GM18498 (cell line): Measurements from ENCODE around the gene USP8.
A peak's percentile ranks its signal among the peaks of the same experiment; 100 is the strongest.
"Not testable (repeated sequence)": the region's sequence is repeated elsewhere in the genome, so short reads cannot be mapped to it uniquely, and the experiment has no call there.

ENCODE experiments used
- ATAC-seq: cut with Tn5 transposase; IDR thresholded peaks from one replicate; pipeline ENCODE4 v1.9.1; 2021; ENCODE audit warnings: mild to moderate bottlenecking, moderate library complexity; ENCODE audit not compliant: unreplicated experiment

USP8 gene

DNA sequence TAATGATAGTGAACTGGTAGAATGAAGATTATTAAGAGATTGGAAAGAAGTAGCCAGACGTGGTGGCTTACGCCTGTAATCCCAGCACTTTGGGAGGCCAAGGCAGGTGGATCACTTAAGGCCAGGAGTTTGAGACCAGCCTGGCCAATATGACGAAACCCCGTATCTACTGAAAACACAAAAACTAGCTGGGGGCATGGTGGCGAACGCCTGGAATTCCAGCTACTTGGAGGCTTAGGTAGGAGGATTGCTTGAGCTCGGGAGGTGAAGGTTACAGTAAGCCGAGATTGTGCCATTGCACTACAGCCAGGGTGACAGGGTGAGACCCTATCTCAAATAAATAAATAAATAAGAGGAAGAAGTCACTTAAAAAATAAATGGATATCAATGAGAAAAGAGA is 14.0 kb downstream of the USP8 start:
- ATAC-seq, result no peak

DNA sequence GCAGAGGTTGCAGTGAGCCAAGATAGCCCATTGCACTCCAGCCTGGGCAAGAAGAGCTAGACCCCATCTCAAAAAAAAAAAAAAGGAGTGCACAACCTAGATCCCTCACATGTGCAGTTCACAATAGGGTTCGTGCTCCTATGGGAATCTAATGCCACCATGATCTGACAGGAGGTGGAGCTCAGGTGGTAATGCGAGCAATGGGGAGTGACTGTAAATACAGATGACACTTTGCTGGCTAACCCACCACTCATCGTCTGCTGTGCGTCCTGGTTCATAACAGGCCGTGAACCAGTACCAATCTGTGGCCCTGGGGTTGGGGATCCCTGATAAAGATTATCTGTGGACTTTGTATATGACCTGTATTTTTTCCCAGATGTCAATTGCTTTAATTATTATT is 16.7 kb downstream of the USP8 start:
- no peak for ATAC-seq

DNA sequence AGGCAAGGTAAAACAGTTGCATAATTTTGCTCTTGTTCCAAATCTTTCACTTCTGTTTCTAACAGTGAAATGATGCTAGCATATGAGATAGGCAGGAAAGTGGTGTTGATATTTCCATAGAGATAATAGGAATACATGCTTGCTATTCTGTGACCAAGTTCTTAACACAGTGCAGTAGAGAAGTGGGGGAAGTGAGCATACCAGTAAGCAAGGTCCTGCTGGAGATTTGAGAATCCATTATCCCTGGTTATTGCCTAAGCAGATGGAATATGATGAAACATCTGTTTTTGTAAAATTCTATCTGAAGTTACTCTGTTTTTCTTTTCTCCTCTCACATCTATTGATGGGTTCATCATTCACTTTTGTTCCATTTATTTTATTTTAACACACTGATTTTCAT is 28.7 kb downstream of the USP8 start:
- ATAC-seq, result no peak

DNA sequence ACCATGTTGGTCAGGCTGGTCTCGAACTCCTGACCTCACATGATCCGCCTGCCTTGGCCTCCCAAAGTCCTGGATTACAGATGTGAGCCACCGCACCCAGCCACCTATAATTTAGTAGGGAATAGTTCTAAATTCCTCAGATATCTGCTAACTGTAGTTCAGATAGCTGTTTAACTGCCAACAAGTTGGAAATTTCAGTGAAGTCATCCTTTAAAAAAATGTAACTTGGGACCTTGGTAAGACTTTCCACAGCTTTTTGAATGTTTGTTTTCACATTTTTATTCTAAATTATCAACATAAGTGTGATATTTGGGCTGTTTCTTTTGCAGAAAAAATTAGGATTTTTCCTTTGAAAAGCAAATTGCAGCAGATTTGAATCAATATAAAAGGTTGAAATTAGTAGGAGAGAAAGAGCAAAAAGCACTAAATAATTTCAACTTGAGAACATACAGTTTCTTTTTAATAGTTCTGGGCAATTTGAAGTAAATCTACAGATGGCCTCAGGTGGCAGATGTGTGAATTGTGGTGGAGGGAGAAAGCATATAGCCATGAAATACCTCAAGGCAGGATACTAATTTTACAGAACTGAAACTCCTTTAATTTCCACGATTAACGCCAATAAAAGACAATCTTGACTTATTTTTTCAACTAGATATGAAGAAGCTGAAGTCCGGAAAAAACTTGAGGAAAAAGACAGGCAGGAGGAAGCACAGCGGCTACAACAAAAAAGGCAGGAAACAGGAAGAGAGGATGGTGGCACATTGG is 34.3 kb downstream of the USP8 start:
- no peak for ATAC-seq

DNA sequence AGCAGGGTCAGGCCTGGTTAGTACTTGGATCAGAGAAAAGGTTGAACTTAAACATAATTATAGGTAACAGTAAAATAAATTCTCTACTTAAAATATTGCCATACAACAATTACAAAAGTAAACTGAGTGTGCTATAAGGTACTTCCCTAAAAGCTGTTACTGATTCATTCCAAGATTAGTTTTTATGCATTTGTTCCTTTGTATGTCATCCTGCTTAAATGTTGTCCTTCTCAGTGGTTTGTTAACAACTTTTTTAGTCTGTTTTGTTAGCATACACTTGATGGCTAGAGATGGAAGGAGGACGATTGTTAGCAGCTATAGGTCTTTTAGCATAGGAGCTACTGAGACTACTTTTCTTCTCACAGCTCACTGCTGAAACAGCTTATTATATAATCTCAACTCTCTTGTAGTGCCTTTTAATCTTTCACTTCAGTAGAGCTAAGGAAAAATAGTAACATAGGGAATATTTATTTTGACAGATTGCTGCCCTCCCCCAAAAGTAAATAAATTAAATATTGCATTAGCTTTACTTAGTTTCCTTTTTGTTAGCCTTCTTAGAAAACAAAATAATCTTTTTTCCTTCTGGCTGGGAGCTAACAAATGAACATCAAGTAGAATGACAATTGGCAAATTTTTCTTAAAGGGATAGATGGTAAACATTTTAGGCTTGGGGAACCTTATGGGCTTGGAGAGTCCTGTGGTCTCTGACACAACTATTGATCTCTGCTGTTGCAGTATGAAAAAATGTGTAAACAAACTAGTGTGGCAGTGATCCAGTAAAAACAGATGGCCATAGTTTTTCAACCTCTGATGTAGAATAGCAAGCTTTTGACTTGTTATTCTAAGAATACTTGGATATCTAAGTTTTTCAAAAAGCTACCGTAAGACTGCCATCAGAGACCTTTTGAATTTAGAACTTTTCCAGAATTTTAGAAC is 39.5 kb downstream of the USP8 start:
- ATAC-seq, result no peak

DNA sequence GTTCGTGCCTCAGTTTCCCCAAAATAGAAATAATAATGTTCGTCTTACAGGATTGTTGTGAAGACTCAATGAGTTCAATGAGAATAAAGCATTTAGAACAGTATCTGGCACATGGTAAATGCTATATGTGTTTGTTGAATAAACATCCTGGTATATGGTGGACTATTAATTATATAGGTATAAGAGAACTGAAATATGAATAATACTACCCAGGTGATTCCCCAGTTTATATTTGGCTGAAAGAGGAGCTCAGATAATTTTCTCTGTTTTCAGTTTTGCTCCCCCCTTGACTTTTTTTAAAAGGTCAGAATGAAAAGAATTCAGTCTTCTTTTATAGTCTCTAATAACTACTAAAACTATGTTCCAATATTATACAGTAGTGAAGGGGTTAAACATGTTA is 46.9 kb downstream of the USP8 start:
- no peak for ATAC-seq

DNA sequence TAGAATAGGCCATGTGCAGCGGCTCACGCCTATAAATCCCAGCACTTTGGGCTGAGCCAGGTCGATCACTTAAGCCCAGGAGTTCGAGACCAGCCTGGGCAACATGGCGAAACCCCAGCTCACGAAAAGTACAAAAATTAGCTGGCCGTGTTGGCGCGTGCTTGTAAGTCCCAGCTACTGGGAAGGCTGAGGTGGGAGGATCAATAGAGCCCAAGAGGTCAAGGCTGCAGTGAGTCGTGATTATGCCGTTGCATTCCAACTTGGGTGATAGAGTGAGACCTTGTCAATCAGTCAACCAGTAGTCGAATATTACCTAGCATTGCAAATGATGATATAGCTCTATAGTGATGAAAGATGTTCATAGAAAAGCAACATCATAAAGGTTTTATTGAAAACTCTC is 51.9 kb downstream of the USP8 start:
- no peak for ATAC-seq

DNA sequence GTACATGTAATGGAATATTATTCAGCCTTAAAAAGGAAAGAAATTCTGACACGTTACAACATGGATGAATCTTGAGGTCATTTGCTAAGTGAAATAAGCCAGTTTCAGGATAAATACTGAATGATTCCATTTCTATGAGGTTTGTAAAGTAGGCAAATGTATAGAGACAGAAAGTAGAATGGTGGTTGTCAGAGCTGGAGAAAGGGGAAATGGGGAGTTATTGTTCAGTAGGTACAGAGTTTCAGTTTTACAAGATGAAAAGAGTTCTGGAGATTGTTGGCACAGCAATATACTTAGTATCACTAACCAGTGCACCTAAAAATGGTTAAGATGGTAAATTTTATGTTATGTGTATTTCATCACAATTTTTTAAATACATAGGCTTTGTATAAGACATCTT is 60.6 kb downstream of the USP8 start:
- peak; percentile 75 for ATAC-seq

DNA sequence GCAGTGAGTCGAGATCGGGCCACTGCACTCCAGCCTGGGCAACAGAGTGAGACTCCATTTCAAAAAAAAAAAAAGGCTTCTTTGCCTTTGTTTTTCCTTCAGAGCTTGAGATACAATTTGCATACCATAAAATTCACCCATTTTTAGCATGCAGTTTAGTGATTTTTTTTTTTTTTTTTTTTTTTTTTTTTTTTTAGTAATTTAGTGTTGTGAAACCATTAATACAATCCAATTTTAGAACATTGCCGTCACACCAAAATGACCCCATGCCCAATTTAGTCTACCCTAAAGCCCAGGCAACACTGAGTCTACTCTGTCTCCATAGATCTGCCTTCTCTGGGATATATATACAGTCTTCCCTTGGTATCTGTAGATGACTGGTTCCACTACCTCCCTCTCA is 61.2 kb downstream of the USP8 start:
- ATAC-seq, result no peak

DNA sequence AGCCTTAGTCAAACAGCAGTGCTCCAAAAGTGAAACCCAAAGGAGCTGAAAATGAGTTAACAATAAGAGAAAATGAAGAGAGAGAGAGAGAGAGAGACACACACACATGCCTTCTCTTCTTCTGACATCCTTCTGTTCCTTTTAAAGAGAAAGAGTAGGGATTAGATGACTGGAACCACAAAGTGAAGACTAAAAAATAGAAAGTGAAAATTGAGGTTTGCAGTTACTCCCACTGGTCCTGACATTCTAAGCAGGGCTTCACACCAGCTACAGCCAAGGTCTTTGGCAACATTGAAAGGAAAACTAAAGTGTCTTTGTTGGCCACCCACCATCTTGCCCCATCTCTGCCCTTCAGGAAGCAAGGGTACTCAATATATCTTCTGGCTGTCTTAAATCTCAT is 63.1 kb downstream of the USP8 start:
- no peak for ATAC-seq

DNA sequence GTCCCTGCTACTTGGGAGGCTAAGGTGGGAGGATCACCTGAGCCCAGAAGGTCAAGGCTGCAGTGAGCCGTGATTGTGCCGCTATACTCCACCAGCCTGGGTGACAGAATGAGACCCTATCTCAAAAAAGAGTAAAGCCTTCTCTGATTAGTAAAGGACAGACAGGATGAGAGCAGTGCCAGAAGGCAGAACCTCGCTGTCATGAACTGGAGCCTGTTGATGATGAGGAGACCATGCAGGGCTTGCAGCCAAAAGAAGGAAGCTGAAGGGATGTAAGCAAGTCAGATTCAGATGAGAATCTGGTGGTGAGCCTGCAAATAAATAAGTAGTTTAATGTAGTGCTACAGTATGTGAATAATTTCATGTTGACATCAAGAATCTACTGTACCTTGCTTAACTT is 69.4 kb downstream of the USP8 start:
- ATAC-seq, result no peak

DNA sequence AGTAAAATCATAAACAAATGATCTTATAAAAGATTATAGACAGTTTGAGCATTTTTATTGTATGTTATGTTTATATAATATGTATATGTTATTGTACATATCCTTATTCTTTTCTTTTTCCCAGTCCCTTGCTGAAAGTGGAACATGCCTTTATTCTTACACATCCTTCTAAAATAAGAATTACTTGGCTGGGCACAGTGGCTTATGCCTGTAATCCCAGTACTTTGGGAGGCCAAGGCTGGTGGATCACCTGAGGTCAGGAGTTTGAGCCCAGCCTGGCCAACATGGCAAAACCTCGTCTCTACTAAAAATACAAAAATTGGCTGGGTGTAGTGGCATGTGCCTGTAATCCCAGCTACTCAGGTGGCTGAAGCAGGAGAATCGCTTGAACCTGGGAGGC is 70.3 kb downstream of the USP8 start:
- not testable (repeated sequence) for ATAC-seq

DNA sequence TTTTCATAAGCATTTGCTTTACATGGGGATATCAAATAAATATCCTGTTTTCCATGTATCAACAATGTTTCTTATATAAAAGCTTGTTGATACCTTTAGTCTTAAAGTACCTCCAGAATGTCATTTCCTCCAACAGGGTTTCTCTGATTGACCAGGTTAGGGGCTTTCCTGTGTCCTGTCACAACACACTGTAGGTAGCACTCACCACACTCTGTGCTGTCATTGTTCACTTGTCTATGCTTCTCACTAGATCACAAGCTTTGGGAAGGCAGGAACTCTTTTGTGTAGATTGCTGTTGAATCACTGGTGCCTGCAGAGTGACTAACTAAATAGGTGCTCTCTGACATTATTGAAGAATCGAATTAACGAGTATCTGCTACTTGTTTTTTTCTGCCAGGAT is 72.5 kb downstream of the USP8 start:
- no peak for ATAC-seq

DNA sequence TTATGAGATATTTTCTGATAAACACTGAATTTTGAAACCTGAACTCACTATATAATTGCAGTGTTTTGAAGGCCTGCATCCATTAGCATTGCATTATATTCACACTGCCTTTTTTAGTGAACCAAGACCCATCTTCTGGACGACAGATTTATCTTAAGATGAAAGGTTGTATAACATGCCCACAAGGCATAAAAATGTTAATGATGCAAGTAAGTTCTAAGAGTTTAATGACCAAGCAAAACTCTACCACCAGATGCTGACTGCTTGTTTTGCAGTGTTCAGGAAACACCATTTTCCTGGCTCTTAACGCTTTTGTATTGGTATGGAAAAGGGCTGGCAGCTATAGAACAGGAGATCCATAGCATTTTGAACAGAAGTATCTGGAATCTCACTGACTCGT is 76.1 kb downstream of the USP8 start:
- no peak for ATAC-seq

DNA sequence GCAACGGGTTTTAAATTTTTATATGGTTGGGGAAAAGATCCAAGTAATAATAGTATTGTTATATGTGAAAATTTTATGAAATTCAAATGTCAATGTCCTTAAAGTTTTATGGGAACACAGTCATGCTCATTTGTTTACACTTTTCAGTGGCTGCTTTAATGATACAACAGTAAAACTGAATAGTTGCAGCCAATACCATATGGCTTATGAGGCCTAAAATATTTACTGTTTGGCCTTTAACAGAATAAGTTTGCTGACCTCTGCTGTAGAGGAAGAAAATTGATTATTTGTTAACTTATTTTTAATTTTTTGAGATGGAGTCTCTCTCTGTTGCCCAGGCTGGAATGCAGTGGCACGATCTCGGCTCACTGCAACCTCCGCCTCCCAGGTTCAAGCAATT is 77.6 kb downstream of the USP8 start:
- no peak for ATAC-seq

DNA sequence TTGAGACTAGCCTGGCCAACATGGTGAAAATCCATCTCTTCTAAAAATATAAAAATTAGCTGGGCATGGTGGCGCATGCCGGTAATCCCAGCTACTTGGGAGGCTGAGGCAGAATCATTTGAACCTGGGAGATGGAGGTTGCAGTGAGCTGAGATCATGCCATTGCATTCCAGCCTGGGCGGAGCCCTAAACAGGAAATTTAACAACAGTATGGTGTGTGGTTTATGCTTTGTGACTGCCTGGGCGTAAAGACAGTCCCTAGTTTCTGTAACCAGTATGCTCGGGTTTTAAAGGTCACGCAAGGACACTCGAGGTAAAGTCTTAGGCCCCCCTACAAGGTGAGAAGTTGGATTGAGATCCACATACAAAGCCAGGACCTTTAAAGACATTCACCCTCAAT is 78.9 kb downstream of the USP8 start:
- no peak for ATAC-seq

DNA sequence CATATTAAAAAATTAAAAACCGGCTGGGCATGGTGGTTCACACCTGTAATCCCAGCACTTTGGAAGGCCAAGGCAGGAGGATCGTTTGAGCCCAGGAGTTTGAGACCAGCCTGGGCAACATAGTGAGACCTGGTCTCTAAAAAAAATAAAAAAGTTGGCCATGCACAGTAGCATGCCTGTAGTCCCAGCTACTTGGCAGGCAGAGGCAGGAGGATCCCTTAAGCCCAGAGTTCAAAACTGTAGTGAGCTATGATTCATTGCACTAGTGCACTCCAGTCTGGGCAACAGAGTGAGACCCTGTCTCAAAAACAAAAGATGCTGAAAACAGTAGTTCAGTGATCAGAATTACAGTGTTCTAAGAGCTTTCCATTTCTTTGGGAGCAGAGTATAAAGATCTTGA is 81.5 kb downstream of the USP8 start:
- not testable (repeated sequence) for ATAC-seq

DNA sequence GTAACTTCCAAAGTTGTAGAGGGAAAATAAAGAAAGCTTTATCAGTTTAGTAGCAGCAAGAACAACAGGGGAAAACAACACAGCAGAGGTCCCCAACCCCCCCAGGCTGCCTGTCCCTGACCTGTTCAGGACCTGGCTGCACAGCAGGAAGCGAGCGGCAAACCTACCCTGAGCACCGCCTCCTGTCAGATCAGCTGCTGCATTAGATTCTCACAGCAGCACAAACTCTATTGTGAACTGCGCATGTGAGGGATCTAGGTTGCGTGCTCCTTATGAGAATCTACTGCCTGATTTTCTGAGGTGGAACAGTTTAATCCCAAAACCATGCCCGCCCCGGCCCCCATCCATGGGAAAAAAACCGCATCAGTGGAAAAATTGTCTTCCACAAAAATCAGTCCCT is 81.9 kb downstream of the USP8 start:
- no peak for ATAC-seq

DNA sequence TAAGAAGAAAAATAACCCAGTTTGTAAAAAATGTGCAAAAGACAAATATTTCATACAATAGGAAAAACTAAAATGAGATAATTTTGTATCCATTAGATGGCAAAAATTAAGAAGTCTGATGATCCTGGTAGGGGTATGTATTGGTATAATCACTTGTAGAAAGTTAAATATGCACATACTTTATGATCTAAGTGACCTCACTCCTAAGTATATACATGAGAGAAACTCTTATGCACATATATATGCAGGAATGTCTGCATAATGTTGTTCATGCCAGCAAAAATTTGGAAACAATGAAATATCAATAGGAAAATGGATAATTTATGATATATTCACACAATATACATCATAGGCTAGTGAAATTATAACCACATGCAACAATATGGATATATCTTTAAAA is 88.8 kb downstream of the USP8 start:
- ATAC-seq, result no peak

DNA sequence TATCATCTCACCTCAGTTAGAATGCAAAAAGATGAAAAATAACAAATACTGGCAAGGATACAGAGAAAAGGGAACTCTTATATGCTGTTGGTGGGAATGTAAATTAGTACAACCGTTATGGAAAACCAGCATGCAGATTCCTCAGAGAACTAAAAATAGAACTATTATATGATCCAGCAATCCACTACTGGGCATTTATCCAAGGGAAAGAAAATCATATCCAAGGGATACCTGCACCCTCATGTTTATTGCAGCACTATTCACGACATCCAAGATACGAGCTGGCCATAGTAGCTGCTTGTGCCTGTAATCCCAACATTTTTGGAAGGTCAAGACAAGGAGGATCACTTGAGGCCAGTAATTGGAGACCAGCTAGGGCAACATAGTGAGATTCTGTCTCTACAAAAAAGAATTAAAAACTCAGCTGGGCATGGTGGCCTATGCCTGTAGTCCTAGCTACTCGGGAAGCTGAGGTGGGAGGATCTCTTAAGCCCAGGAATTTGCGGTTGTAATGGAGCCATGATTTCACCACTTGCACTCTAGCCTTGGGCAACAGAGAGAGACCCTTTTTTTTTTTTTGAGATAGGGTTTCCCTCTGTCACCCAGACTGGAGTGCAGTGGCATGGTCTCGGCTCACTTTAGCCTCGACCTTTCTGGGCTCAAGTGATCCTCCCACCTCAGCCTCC is 95.7 kb downstream of the USP8 start:
- no peak for ATAC-seq

DNA sequence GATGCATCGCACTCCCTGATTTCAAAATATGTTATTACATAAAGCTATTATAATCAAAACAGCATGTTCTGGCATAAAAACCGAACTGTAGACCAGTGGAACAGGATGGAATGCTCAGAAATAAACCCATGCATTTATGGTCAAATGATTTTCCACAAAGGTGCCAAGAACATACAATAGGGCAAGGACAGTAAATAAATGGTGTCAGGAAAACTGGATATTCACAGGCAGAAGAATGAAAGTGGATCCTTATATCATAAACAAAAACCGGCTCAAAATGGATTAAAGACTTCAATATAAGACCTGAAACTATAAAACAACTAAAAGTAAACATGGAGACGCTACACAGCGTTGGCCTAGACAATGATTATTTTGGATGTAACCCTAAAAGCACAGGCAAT is 99.6 kb downstream of the USP8 start:
- ATAC-seq, result no peak

DNA sequence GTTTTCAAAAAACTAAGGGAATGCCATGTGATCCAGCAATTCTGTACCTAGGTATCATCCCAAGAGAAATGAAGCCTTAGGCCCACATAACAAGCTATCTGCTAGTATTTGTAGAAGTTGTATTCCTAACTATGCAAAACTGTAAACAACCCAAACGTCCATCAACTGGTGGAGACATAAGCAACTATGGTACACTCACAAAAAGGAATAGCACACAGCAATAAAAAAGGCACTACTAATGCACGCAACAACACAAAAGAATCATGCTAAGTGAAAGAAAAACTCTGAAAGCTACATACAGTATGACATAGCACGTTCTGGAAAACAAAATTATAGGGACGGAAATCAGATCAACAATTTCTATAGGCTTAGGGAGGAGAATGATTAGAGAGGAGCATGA is 107.0 kb downstream of the USP8 start:
- no peak for ATAC-seq
